GM18499 (cell line): ENCODE data around the gene APOA4.
"Not testable (repeated sequence)": the region's sequence is repeated elsewhere in the genome, so short reads cannot be mapped to it uniquely, and the experiment has no call there.

Experiments
- ATAC-seq: cut with Tn5 transposase; IDR thresholded peaks from one replicate; pipeline ENCODE4 v1.9.1; 2021; ENCODE audit warnings: moderate number of reproducible peaks; ENCODE audit not compliant: insufficient read depth, unreplicated experiment

APOA4 gene

GRCh38 chr11:116811194-116811593 is 11.9 kb downstream of the APOA4 start:
- no peak for ATAC-seq

GRCh38 chr11:116808262-116809175 is 14.6 kb downstream of the APOA4 start:
- no peak for ATAC-seq

GRCh38 chr11:116807601-116808261 is 15.4 kb downstream of the APOA4 start:
- no peak for ATAC-seq

GRCh38 chr11:116804001-116804400 is 19.1 kb downstream of the APOA4 start:
- no peak for ATAC-seq

GRCh38 chr11:116801662-116802061 is 21.4 kb downstream of the APOA4 start:
- not testable (repeated sequence) for ATAC-seq

- ATAC-seq = no peak
Measured at GRCh38 chr11:116800610-116801009, 22.5 kb downstream of the APOA4 start.

GRCh38 chr11:116798368-116798767 is 24.7 kb downstream of the APOA4 start:
- ATAC-seq = no peak

GRCh38 chr11:116797816-116798215 is 25.3 kb downstream of the APOA4 start:
- ATAC-seq = no peak

GRCh38 chr11:116796548-116796947 is 26.6 kb downstream of the APOA4 start:
- ATAC-seq = no peak

- no peak for ATAC-seq
Measured at GRCh38 chr11:116794851-116795250, 28.3 kb downstream of the APOA4 start.

GRCh38 chr11:116793772-116794097 is 29.4 kb downstream of the APOA4 start:
- ATAC-seq = no peak

GRCh38 chr11:116792869-116793771 is 30.0 kb downstream of the APOA4 start:
- ATAC-seq = no peak

- ATAC-seq = no peak
Measured at GRCh38 chr11:116792144-116792868, 30.8 kb downstream of the APOA4 start.

- no peak for ATAC-seq
Measured at GRCh38 chr11:116791813-116792143, 31.3 kb downstream of the APOA4 start, which contains the start of gene APOA5. TSS of gene APOA5 (minus strand) at chr11:116791879. CDS start at chr11:116791860, 19 bp downstream.

- ATAC-seq = no peak
Measured at GRCh38 chr11:116791002-116791812, 31.9 kb downstream of the APOA4 start.

- ATAC-seq = no peak
Measured at GRCh38 chr11:116790167-116791001, 32.7 kb downstream of the APOA4 start.

GRCh38 chr11:116788975-116789374 is 34.1 kb downstream of the APOA4 start:
- ATAC-seq = no peak

- no peak for ATAC-seq
Measured at GRCh38 chr11:116788534-116788933, 34.6 kb downstream of the APOA4 start.
